Measurements from ENCODE around the gene GAS7.

Gene GAS7

GRCh38 chr17:10001306-10001873 is 197.0 kb downstream of the GAS7 start:
- H3K4me1 ChIP-seq (ENCODE audit: control insufficient read depth, low read depth, low read length), result peaks cover 10% of the 10 kb centered on the region
- no peak overlapping the region for H4K5ac ChIP-seq (ENCODE audit: low read length)
- no peak overlapping the region for H2BK15ac ChIP-seq (replicated peaks; ENCODE audit: low read depth)
- WGBS (ENCODE audit: extremely low coverage, insufficient coverage, low lambda C conversion rate), result no CpG with 5 or more reads among the region's 6 CpGs
- DNase-seq, result no peak
- no peak overlapping the region for H3K56ac ChIP-seq (ENCODE audit: low read length)
- no peak overlapping the region for H3K23ac ChIP-seq (ENCODE audit: low read length)
- no peak overlapping the region for H4K8ac ChIP-seq (ENCODE audit: low read depth, low read length)
- H3K79me2 ChIP-seq (ENCODE audit: control insufficient read depth, insufficient read depth, low read length), result no peaks in the 10 kb centered on the region
- no peak overlapping the region for H3K4me3 ChIP-seq (ENCODE audit: low read length)
- no peaks in the 10 kb centered on the region for H3K27me3 ChIP-seq (ENCODE audit: insufficient read depth, low read length, poor library complexity)
- H3K4me2 ChIP-seq (ENCODE audit: low read length), result no peak overlapping the region
- no peak overlapping the region for H3K4ac ChIP-seq (ENCODE audit: low read depth, low read length)
- H2BK5ac ChIP-seq (ENCODE audit: low read length), result no peak overlapping the region
- H3K36me3 ChIP-seq (ENCODE audit: control insufficient read depth, insufficient read depth, low read length), result no peaks in the 10 kb centered on the region
- H3K27ac ChIP-seq (ENCODE audit: low read depth, low read length), result no peak overlapping the region
- H3K9ac ChIP-seq (ENCODE audit: low read length), result no peak overlapping the region
- H2AK5ac ChIP-seq (ENCODE audit: low read length), result no peak overlapping the region
- H2BK120ac ChIP-seq (ENCODE audit: low read depth, low read length), result no peak overlapping the region
- H3K79me1 ChIP-seq (ENCODE audit: low read length), result peaks cover 3% of the 10 kb centered on the region
- no peak overlapping the region for H3K18ac ChIP-seq (ENCODE audit: low read length)

- Histone ChIP-seq H3K56ac (ENCODE audit: low read length) (peak overlapping the region; percentile 15), H3K18ac (ENCODE audit: low read length) (no peak overlapping the region), H3K23ac (ENCODE audit: low read length) (no peak overlapping the region), H2BK15ac (replicated peaks; ENCODE audit: low read depth) (no peak overlapping the region), H2BK120ac (ENCODE audit: low read depth, low read length) (no peak overlapping the region), H4K5ac (ENCODE audit: low read length) (no peak overlapping the region), H3K27me3 (ENCODE audit: insufficient read depth, low read length, poor library complexity) (no peaks in the 10 kb centered on the region), H2AK5ac (ENCODE audit: low read length) (no peak overlapping the region), H3K9ac (ENCODE audit: low read length) (no peak overlapping the region), H3K4me3 (ENCODE audit: low read length) (no peak overlapping the region), H3K79me2 (ENCODE audit: control insufficient read depth, insufficient read depth, low read length) (no peaks in the 10 kb centered on the region), H3K4me1 (ENCODE audit: control insufficient read depth, low read depth, low read length) (peaks cover 10% of the 10 kb centered on the region), H3K27ac (ENCODE audit: low read depth, low read length) (no peak overlapping the region), H3K79me1 (ENCODE audit: low read length) (peaks cover 3% of the 10 kb centered on the region), H3K4ac (ENCODE audit: low read depth, low read length) (no peak overlapping the region), H3K36me3 (ENCODE audit: control insufficient read depth, insufficient read depth, low read length) (no peaks in the 10 kb centered on the region), H4K8ac (ENCODE audit: low read depth, low read length) (no peak overlapping the region), H3K4me2 (ENCODE audit: low read length) (no peak overlapping the region), H2BK5ac (ENCODE audit: low read length) (no peak overlapping the region)
- DNase-seq, result no peak
- no CpG with 5 or more reads among the region's 9 CpGs for WGBS (ENCODE audit: extremely low coverage, insufficient coverage, low lambda C conversion rate)
Measured at GRCh38 chr17:9999919-10000695, 198.3 kb downstream of the GAS7 start.

- Histone ChIP-seq H4K8ac (ENCODE audit: low read depth, low read length) (no peak overlapping the region), H3K4me1 (ENCODE audit: control insufficient read depth, low read depth, low read length) (no peaks in the 10 kb centered on the region), H3K56ac (ENCODE audit: low read length) (no peak overlapping the region), H2BK5ac (ENCODE audit: low read length) (no peak overlapping the region), H3K23ac (ENCODE audit: low read length) (no peak overlapping the region), H3K36me3 (ENCODE audit: control insufficient read depth, insufficient read depth, low read length) (no peaks in the 10 kb centered on the region), H2BK120ac (ENCODE audit: low read depth, low read length) (no peak overlapping the region), H3K79me1 (ENCODE audit: low read length) (no peaks in the 10 kb centered on the region), H3K27me3 (ENCODE audit: insufficient read depth, low read length, poor library complexity) (no peaks in the 10 kb centered on the region), H3K27ac (ENCODE audit: low read depth, low read length) (no peak overlapping the region), H4K5ac (ENCODE audit: low read length) (no peak overlapping the region), H3K79me2 (ENCODE audit: control insufficient read depth, insufficient read depth, low read length) (no peaks in the 10 kb centered on the region), H3K4me3 (ENCODE audit: low read length) (no peak overlapping the region), H2AK5ac (ENCODE audit: low read length) (no peak overlapping the region), H2BK15ac (replicated peaks; ENCODE audit: low read depth) (no peak overlapping the region), H3K18ac (ENCODE audit: low read length) (no peak overlapping the region), H3K9ac (ENCODE audit: low read length) (no peak overlapping the region), H3K4me2 (ENCODE audit: low read length) (no peak overlapping the region), H3K4ac (ENCODE audit: low read depth, low read length) (no peak overlapping the region)
- DNase-seq, result no peak
- WGBS (ENCODE audit: extremely low coverage, insufficient coverage, low lambda C conversion rate), result no CpG with 5 or more reads among the region's 3 CpGs
Measured at GRCh38 chr17:9998060-9998459, 200.3 kb downstream of the GAS7 start.

- Histone ChIP-seq H3K9ac (ENCODE audit: low read length) (no peak overlapping the region), H3K27ac (ENCODE audit: low read depth, low read length) (peak overlapping the region; percentile 37), H3K36me3 (ENCODE audit: control insufficient read depth, insufficient read depth, low read length) (no peaks in the 10 kb centered on the region), H3K23ac (ENCODE audit: low read length) (no peak overlapping the region), H4K8ac (ENCODE audit: low read depth, low read length) (no peak overlapping the region), H3K4me3 (ENCODE audit: low read length) (no peak overlapping the region), H3K4ac (ENCODE audit: low read depth, low read length) (no peak overlapping the region), H3K4me2 (ENCODE audit: low read length) (no peak overlapping the region), H2BK120ac (ENCODE audit: low read depth, low read length) (no peak overlapping the region), H3K4me1 (ENCODE audit: control insufficient read depth, low read depth, low read length) (no peaks in the 10 kb centered on the region), H3K56ac (ENCODE audit: low read length) (no peak overlapping the region), H3K79me1 (ENCODE audit: low read length) (no peaks in the 10 kb centered on the region), H3K18ac (ENCODE audit: low read length) (no peak overlapping the region), H2BK5ac (ENCODE audit: low read length) (no peak overlapping the region), H3K79me2 (ENCODE audit: control insufficient read depth, insufficient read depth, low read length) (no peaks in the 10 kb centered on the region), H2BK15ac (replicated peaks; ENCODE audit: low read depth) (no peak overlapping the region), H2AK5ac (ENCODE audit: low read length) (no peak overlapping the region), H4K5ac (ENCODE audit: low read length) (no peak overlapping the region), H3K27me3 (ENCODE audit: insufficient read depth, low read length, poor library complexity) (no peaks in the 10 kb centered on the region)
- no peak for DNase-seq
- no CpG with 5 or more reads among the region's 4 CpGs for WGBS (ENCODE audit: extremely low coverage, insufficient coverage, low lambda C conversion rate)
Measured at GRCh38 chr17:9994761-9995160, 203.6 kb downstream of the GAS7 start.

GRCh38 chr17:9991796-9992195 is 206.6 kb downstream of the GAS7 start:
- H3K79me1 ChIP-seq (ENCODE audit: low read length), result no peaks in the 10 kb centered on the region
- no peaks in the 10 kb centered on the region for H3K79me2 ChIP-seq (ENCODE audit: control insufficient read depth, insufficient read depth, low read length)
- no peak overlapping the region for H2AK5ac ChIP-seq (ENCODE audit: low read length)
- no peak overlapping the region for H3K27ac ChIP-seq (ENCODE audit: low read depth, low read length)
- no peak overlapping the region for H4K5ac ChIP-seq (ENCODE audit: low read length)
- H3K4ac ChIP-seq (ENCODE audit: low read depth, low read length), result no peak overlapping the region
- no peak overlapping the region for H3K9ac ChIP-seq (ENCODE audit: low read length)
- no peak for DNase-seq
- no peak overlapping the region for H3K4me3 ChIP-seq (ENCODE audit: low read length)
- WGBS (ENCODE audit: extremely low coverage, insufficient coverage, low lambda C conversion rate), result no CpG with 5 or more reads among the region's 7 CpGs
- H3K23ac ChIP-seq (ENCODE audit: low read length), result no peak overlapping the region
- no peak overlapping the region for H4K8ac ChIP-seq (ENCODE audit: low read depth, low read length)
- H3K18ac ChIP-seq (ENCODE audit: low read length), result no peak overlapping the region
- peaks cover 1% of the 10 kb centered on the region for H3K4me1 ChIP-seq (ENCODE audit: control insufficient read depth, low read depth, low read length)
- H2BK5ac ChIP-seq (ENCODE audit: low read length), result no peak overlapping the region
- no peak overlapping the region for H2BK15ac ChIP-seq (replicated peaks; ENCODE audit: low read depth)
- no peaks in the 10 kb centered on the region for H3K27me3 ChIP-seq (ENCODE audit: insufficient read depth, low read length, poor library complexity)
- H2BK120ac ChIP-seq (ENCODE audit: low read depth, low read length), result no peak overlapping the region
- no peak overlapping the region for H3K56ac ChIP-seq (ENCODE audit: low read length)
- no peaks in the 10 kb centered on the region for H3K36me3 ChIP-seq (ENCODE audit: control insufficient read depth, insufficient read depth, low read length)
- H3K4me2 ChIP-seq (ENCODE audit: low read length), result no peak overlapping the region

Data from mesendoderm (in vitro differentiated cells).